GM06990 (cell line): ENCODE results near the gene SPEG.

Experiments used
- DNase-seq: peaks from one replicate; pipeline ENCODE4 v3.0.0-alpha.2; 2011; ENCODE audit not compliant: insufficient read length; ENCODE audit errors: extremely low read depth
- H3K27me3 ChIP-seq: replicated peaks from 2 replicates; pipeline ENCODE4 v1.6.0; 2011; ENCODE audit warnings: low read length; ENCODE audit not compliant: control insufficient read depth, insufficient read depth
- H3K36me3 ChIP-seq: 2 replicates; pipeline ENCODE4 v1.5.1; 2011; ENCODE audit warnings: low read length; ENCODE audit not compliant: control insufficient read depth, insufficient read depth
- H3K4me3 ChIP-seq: replicated peaks from 2 replicates; pipeline ENCODE4 v1.5.1; 2011; ENCODE audit warnings: low read depth, mild to moderate bottlenecking, control low read depth, low read length
- CTCF ChIP-seq: IDR thresholded peaks from 2 replicates; pipeline ENCODE4 v1.5.1; 2011; ENCODE audit warnings: low read length, control low read depth, mild to moderate bottlenecking, inconsistent platforms; ENCODE audit not compliant: insufficient read depth, poor library complexity, severe bottlenecking

SPEG gene

GRCh38 chr2:219524817-219525216 lies 90.2 kb downstream of the SPEG start:
- H3K36me3 ChIP-seq, result no peaks in the 10 kb centered on the region
- H3K27me3 ChIP-seq, result peaks cover 14% of the 10 kb centered on the region
- no peak for DNase-seq
- TF ChIP-seq CTCF, result no peak
- no peak overlapping the region for H3K4me3 ChIP-seq

GRCh38 chr2:219525533-219526232 lies 91.0 kb downstream of the SPEG start:
- no peak for TF ChIP-seq CTCF
- peaks cover 15% of the 10 kb centered on the region for H3K27me3 ChIP-seq
- H3K4me3 ChIP-seq, result no peak overlapping the region
- no peaks in the 10 kb centered on the region for H3K36me3 ChIP-seq
- no peak for DNase-seq

- no peak overlapping the region for H3K4me3 ChIP-seq
- peaks cover 15% of the 10 kb centered on the region for H3K27me3 ChIP-seq
- no peak for DNase-seq
- TF ChIP-seq CTCF, result no peak
- H3K36me3 ChIP-seq, result no peaks in the 10 kb centered on the region
Observed at GRCh38 chr2:219526320-219527075, 91.9 kb downstream of the SPEG start.

GRCh38 chr2:219527076-219527394 lies 92.4 kb downstream of the SPEG start:
- H3K36me3 ChIP-seq, result no peaks in the 10 kb centered on the region
- peaks cover 15% of the 10 kb centered on the region for H3K27me3 ChIP-seq
- H3K4me3 ChIP-seq, result no peak overlapping the region
- TF ChIP-seq CTCF, result no peak
- no peak for DNase-seq

GRCh38 chr2:219527472-219527871 lies 92.8 kb downstream of the SPEG start:
- H3K4me3 ChIP-seq, result no peak overlapping the region
- TF ChIP-seq CTCF, result no peak
- DNase-seq, result no peak
- H3K27me3 ChIP-seq, result peaks cover 15% of the 10 kb centered on the region
- H3K36me3 ChIP-seq, result no peaks in the 10 kb centered on the region
